ENCODE measurements around the gene MYO1G.
"Not testable (repeated sequence)": the region's sequence is repeated elsewhere in the genome, so short reads cannot be mapped to it uniquely, and the experiment has no call there.

MYO1G gene

DNA sequence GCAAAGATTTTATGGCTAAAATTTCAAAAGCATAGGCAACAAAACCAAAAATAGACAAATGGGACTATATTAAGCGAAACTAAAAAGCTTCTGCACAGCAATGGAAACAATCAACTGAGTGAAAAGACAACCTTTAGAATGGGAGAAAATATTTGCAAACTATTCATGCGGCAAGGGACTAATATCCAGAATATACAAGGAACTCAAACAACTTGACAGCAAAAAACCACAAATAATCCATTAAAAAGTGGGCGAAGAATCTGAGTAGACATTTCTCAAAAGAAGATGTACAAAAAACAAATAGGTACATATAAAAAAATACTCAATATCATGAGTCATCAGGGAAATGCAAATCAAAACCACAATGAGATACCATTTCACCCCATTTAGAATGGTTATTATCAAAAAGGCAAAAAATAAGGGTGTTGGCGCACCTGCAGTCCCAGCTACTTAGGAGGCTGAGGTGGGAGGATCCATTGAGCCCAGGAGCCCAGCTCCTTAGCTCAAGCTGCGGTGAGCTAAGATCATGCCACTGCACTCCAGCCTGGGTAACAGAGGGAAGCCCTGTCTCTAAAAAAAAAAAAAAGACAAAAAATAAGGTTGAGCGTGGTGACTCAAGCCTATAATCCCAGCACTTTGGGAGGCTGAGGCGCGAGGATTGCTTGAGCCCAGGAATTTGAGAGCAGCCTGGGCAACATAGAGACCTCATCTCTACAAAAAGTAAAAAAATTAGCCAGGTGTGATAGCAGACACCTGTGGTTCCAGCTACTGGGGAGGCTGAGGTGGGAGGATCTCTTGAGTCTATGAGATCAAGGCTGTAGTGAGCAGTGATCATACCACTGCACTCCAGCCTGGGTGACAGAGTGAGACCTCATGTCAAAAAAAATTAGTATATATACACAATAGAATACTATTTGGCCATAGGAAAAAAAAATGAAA lies 17.0 kb upstream of the MYO1G start:
- no peak for DNase-seq (ENCODE audit: insufficient read length)
- no peak for TF ChIP-seq TAF1 (IDR thresholded peaks at IDR 0.05; ENCODE audit: borderline replicate concordance, low read depth, low read length)
- TF ChIP-seq POLR2AphosphoS5 (IDR thresholded peaks at IDR 0.05; ENCODE audit: low read depth, low read length) = no peak
- TF ChIP-seq POLR2A (IDR thresholded peaks at IDR 0.05; ENCODE audit: low read depth, low read length) = no peak
- peak; percentile 33 for FAIRE-seq

GRCh38 chr7:44994877-44995554 lies 16.2 kb upstream of the MYO1G start:
- FAIRE-seq (peak; percentile 84), DNase-seq (ENCODE audit: insufficient read length) (no peak)
- TF ChIP-seq TAF1 (IDR thresholded peaks at IDR 0.05; ENCODE audit: borderline replicate concordance, low read depth, low read length) = no peak
- no peak for TF ChIP-seq POLR2A (IDR thresholded peaks at IDR 0.05; ENCODE audit: low read depth, low read length)

DNA sequence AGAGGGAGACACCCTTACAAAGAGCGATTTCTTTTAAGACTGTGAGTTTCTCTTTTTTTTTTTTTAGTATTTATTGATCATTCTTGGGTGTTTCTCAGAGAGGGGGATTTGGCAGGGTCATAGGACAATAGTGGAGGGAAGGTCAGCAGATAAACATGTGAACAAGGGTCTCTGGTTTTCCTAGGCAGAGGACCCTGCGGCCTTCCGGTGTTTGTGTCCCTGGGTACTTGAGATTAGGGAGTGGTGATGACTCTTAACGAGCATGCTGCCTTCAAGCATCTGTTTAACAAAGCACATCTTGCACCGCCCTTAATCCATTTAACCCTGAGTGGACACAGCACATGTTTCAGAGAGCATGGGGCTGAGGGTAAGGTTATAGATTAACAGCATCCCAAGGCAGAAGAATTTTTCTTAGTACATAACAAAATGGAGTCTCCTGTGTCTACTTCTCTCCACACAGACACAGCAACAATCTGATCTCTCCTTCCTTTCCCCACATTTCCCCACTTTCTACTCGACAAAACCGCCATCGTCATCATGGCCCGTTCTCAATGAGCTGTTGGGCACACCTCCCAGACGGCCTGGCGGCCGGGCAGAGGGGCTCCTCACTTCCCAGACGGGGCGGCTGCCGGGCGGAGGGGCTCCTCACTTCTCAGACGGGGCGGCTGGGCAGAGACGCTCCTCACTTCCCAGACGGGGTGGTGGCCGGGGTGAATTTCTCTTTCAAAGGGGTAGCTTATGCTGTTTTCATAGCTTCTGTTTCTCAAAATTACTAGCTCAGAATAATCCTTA lies 13.4 kb upstream of the MYO1G start:
- not testable (repeated sequence) for FAIRE-seq; DNase-seq (ENCODE audit: insufficient read length)

- TF ChIP-seq POLR2A (IDR thresholded peaks at IDR 0.05; ENCODE audit: low read depth, low read length) (no peak), POLR2AphosphoS5 (IDR thresholded peaks at IDR 0.05; ENCODE audit: low read depth, low read length) (no peak)
- FAIRE-seq (no peak), DNase-seq (ENCODE audit: insufficient read length) (no peak)
These were observed 11.6 kb upstream of the MYO1G start for GRCh38 chr7:44990109-44991023.

GRCh38 chr7:44989132-44989531 lies 10.3 kb upstream of the MYO1G start:
- TF ChIP-seq POLR2AphosphoS5 (IDR thresholded peaks at IDR 0.05; ENCODE audit: low read depth, low read length) (no peak), TAF1 (IDR thresholded peaks at IDR 0.05; ENCODE audit: borderline replicate concordance, low read depth, low read length) (no peak), POLR2A (IDR thresholded peaks at IDR 0.05; ENCODE audit: low read depth, low read length) (no peak)
- no peak for DNase-seq (ENCODE audit: insufficient read length)
- no peak for FAIRE-seq

- no peak for FAIRE-seq
- TF ChIP-seq POLR2A (IDR thresholded peaks at IDR 0.05; ENCODE audit: low read depth, low read length) (no peak), POLR2AphosphoS5 (IDR thresholded peaks at IDR 0.05; ENCODE audit: low read depth, low read length) (no peak), TAF1 (IDR thresholded peaks at IDR 0.05; ENCODE audit: borderline replicate concordance, low read depth, low read length) (no peak)
- DNase-seq (ENCODE audit: insufficient read length) = no peak
These were observed 9.9 kb upstream of the MYO1G start for GRCh38 chr7:44988701-44989100.

GRCh38 chr7:44987996-44988395 lies 9.2 kb upstream of the MYO1G start:
- FAIRE-seq (no peak), DNase-seq (ENCODE audit: insufficient read length) (no peak)
- TF ChIP-seq TAF1 (IDR thresholded peaks at IDR 0.05; ENCODE audit: borderline replicate concordance, low read depth, low read length) (no peak), POLR2A (IDR thresholded peaks at IDR 0.05; ENCODE audit: low read depth, low read length) (no peak), POLR2AphosphoS5 (IDR thresholded peaks at IDR 0.05; ENCODE audit: low read depth, low read length) (no peak)

DNA sequence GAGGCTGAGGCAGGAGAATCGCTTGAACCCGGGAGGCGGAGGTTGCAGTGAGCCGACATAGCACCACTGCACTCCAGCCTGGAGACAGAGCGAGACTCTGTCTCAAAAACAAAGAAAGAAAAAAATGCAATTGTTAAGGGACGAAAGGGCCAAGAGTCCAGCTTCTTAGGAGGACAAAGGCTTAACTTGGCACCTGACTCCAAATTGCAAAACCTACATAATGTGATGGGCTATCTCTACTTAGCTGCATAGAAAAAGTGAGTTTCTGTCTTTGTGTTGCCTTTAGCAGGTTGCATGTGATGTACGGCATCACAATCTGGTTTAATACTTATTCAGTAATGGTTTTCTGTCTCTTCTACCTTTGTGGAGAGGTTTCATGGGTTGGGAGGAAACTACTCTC lies 8.6 kb upstream of the MYO1G start:
- FAIRE-seq (no peak), DNase-seq (ENCODE audit: insufficient read length) (no peak)
- TF ChIP-seq TAF1 (IDR thresholded peaks at IDR 0.05; ENCODE audit: borderline replicate concordance, low read depth, low read length) = no peak
- TF ChIP-seq POLR2A (IDR thresholded peaks at IDR 0.05; ENCODE audit: low read depth, low read length) = no peak
- no peak for TF ChIP-seq POLR2AphosphoS5 (IDR thresholded peaks at IDR 0.05; ENCODE audit: low read depth, low read length)

- no peak for DNase-seq (ENCODE audit: insufficient read length)
- peak; percentile 99 for TF ChIP-seq POLR2A (IDR thresholded peaks at IDR 0.05; ENCODE audit: low read depth, low read length)
- peak; percentile 99 for TF ChIP-seq POLR2AphosphoS5 (IDR thresholded peaks at IDR 0.05; ENCODE audit: low read depth, low read length)
- peak; percentile 98 for TF ChIP-seq TAF1 (IDR thresholded peaks at IDR 0.05; ENCODE audit: borderline replicate concordance, low read depth, low read length)
- FAIRE-seq = peak; percentile 98
These were observed 7.6 kb upstream of the MYO1G start for GRCh38 chr7:44986218-44987053.

DNA sequence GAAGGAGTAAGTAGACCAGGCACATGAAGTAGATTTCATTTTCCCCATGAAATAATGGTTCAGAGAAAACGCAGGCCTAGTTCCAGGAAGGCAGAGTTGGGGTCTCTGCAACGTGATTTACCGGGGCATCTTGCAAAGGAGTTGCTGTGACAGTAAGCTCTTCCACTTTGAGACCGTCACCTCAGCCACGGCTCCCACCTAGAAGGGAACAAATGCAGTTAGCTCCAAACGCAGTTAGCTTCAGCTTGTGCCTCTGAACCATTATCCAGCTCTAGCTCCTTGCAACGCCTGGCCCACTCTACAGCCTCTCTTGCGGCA lies 7.0 kb upstream of the MYO1G start:
- FAIRE-seq (no peak), DNase-seq (ENCODE audit: insufficient read length) (no peak)
- TF ChIP-seq POLR2AphosphoS5 (IDR thresholded peaks at IDR 0.05; ENCODE audit: low read depth, low read length) (no peak), TAF1 (IDR thresholded peaks at IDR 0.05; ENCODE audit: borderline replicate concordance, low read depth, low read length) (no peak), POLR2A (IDR thresholded peaks at IDR 0.05; ENCODE audit: low read depth, low read length) (no peak)
